WTC11 (cell line): ENCODE results near the gene RGCC.
"Not testable (repeated sequence)": the region's sequence is repeated elsewhere in the genome, so short reads cannot be mapped to it uniquely, and the experiment has no call there.

ENCODE experiments used
- CBFB ChIP-seq: sonication (generic); formaldehyde crosslinking; IDR thresholded peaks from 2 replicates; pipeline ENCODE4 v1.8.1; 2022; ENCODE audit warnings: mild to moderate bottlenecking, low read depth, missing genetic modification reagents
- ELF4 ChIP-seq: sonication (generic); formaldehyde crosslinking; IDR thresholded peaks from 2 replicates; pipeline ENCODE4 v1.8.1; 2022; ENCODE audit warnings: low read depth, mild to moderate bottlenecking, moderate library complexity, missing genetic modification reagents
- FOXJ3 ChIP-seq: sonication (generic); formaldehyde crosslinking; IDR thresholded peaks from 2 replicates; pipeline ENCODE4 v1.9.0; 2021; ENCODE audit warnings: missing genetic modification reagents, mild to moderate bottlenecking, borderline replicate concordance
- GABPB1 ChIP-seq: sonication (generic); formaldehyde crosslinking; IDR thresholded peaks from 2 replicates; pipeline ENCODE4 v1.8.1; 2023; ENCODE audit warnings: mild to moderate bottlenecking, missing genetic modification reagents
- MXD4 ChIP-seq: fragments of 250-450 bp; sonication (Bioruptor Pico); IDR thresholded peaks from 2 replicates; pipeline ENCODE4 v1.8.0; 2021; ENCODE audit warnings: mild to moderate bottlenecking, moderate library complexity, borderline replicate concordance
- SOX15 ChIP-seq: fragments of 250-450 bp; sonication (Bioruptor Pico); IDR thresholded peaks from 2 replicates; pipeline ENCODE4 v1.9.0; 2021; ENCODE audit warnings: mild to moderate bottlenecking
- SP1 ChIP-seq: sonication (generic); formaldehyde crosslinking; conservative IDR thresholded peaks from 2 replicates; pipeline ENCODE4 v1.8.1; 2022; ENCODE audit warnings: missing genetic modification reagents
- TCF7 ChIP-seq: sonication (generic); formaldehyde crosslinking; IDR thresholded peaks from 2 replicates; pipeline ENCODE4 v1.8.0; 2022; ENCODE audit warnings: mild to moderate bottlenecking, low read depth, missing genetic modification reagents, moderate library complexity
- TP53 ChIP-seq: sonication (generic); formaldehyde crosslinking; IDR thresholded peaks from 2 replicates; pipeline ENCODE4 v1.8.1; 2023; ENCODE audit warnings: mild to moderate bottlenecking, missing genetic modification reagents
- TF ChIP-seq, protein P1 (sequence below): sonication (generic); formaldehyde crosslinking; IDR thresholded peaks from 2 replicates; pipeline ENCODE4 v1.8.0; 2022; ENCODE audit warnings: mild to moderate bottlenecking, missing genetic modification reagents
- TF ChIP-seq, protein P2 (sequence below): fragments of 200-600 bp; IDR thresholded peaks from 2 replicates; pipeline ENCODE4 v1.8.0; 2022; ENCODE audit warnings: antibody characterized with exemption
- TF ChIP-seq, protein P3 (sequence below): sonication (generic); formaldehyde crosslinking; IDR thresholded peaks from 2 replicates; pipeline ENCODE4 v1.8.0; 2022; ENCODE audit warnings: mild to moderate bottlenecking, missing genetic modification reagents
- TF ChIP-seq, protein P4 (sequence below): sonication (generic); formaldehyde crosslinking; IDR thresholded peaks from 2 replicates; pipeline ENCODE4 v1.8.0; 2022; ENCODE audit warnings: mild to moderate bottlenecking, missing genetic modification reagents

DNA sequence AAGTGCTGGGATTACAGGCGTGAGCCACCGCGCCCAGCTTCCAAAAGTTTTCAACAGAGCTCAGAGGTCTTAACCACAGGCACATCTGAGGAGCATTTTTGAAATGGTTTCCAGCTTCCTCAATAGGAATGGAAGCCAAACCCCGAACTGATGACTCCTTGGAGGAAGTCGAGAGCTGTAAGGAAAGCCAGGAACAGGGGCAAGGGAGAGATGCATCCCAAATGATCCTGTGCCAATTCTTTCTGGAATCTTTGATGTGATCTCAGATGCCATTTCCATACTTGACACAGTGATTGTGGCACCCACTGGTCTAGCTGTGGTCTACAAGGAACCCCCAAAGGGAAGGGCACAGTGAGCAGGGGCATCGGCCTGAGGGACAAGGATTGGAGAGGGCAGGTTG lies 23.3 kb upstream of the RGCC start:
- TF ChIP-seq, protein P1, sequence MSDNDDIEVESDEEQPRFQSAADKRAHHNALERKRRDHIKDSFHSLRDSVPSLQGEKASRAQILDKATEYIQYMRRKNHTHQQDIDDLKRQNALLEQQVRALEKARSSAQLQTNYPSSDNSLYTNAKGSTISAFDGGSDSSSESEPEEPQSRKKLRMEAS (CRISPR knock-in tag), result not testable (repeated sequence)
- TF ChIP-seq CBFB; TP53; FOXJ3 (CRISPR knock-in tag); TCF7; SOX15 (CRISPR knock-in tag); MXD4 (CRISPR knock-in tag); ELF4 (CRISPR knock-in tag); GABPB1 (CRISPR knock-in tag); SP1 (CRISPR knock-in tag): not testable (repeated sequence)
- TF ChIP-seq, protein P2, sequence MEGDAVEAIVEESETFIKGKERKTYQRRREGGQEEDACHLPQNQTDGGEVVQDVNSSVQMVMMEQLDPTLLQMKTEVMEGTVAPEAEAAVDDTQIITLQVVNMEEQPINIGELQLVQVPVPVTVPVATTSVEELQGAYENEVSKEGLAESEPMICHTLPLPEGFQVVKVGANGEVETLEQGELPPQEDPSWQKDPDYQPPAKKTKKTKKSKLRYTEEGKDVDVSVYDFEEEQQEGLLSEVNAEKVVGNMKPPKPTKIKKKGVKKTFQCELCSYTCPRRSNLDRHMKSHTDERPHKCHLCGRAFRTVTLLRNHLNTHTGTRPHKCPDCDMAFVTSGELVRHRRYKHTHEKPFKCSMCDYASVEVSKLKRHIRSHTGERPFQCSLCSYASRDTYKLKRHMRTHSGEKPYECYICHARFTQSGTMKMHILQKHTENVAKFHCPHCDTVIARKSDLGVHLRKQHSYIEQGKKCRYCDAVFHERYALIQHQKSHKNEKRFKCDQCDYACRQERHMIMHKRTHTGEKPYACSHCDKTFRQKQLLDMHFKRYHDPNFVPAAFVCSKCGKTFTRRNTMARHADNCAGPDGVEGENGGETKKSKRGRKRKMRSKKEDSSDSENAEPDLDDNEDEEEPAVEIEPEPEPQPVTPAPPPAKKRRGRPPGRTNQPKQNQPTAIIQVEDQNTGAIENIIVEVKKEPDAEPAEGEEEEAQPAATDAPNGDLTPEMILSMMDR, result not testable (repeated sequence)
- TF ChIP-seq, protein P3, sequence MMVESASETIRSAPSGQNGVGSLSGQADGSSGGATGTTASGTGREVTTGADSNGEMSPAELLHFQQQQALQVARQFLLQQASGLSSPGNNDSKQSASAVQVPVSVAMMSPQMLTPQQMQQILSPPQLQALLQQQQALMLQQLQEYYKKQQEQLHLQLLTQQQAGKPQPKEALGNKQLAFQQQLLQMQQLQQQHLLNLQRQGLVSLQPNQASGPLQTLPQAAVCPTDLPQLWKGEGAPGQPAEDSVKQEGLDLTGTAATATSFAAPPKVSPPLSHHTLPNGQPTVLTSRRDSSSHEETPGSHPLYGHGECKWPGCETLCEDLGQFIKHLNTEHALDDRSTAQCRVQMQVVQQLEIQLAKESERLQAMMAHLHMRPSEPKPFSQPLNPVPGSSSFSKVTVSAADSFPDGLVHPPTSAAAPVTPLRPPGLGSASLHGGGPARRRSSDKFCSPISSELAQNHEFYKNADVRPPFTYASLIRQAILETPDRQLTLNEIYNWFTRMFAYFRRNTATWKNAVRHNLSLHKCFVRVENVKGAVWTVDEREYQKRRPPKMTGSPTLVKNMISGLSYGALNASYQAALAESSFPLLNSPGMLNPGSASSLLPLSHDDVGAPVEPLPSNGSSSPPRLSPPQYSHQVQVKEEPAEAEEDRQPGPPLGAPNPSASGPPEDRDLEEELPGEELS, result not testable (repeated sequence)
- TF ChIP-seq, protein P4, sequence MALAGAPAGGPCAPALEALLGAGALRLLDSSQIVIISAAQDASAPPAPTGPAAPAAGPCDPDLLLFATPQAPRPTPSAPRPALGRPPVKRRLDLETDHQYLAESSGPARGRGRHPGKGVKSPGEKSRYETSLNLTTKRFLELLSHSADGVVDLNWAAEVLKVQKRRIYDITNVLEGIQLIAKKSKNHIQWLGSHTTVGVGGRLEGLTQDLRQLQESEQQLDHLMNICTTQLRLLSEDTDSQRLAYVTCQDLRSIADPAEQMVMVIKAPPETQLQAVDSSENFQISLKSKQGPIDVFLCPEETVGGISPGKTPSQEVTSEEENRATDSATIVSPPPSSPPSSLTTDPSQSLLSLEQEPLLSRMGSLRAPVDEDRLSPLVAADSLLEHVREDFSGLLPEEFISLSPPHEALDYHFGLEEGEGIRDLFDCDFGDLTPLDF (CRISPR knock-in tag), result not testable (repeated sequence)
